Measurements from ENCODE around the gene C11orf65. TPM values are rescaled to one million over a fixed set of nuclear protein-coding genes. Genes with fewer than 3 reads are reported as not detected.
"Not testable (repeated sequence)": the region's sequence is repeated elsewhere in the genome, so short reads cannot be mapped to it uniquely, and the experiment has no call there.

Gene C11orf65
- total RNA-seq, 2 experiments from 2014 or later: 0.57 to 0.80 TPM

- Mint-ChIP-seq H3K27ac (no peak overlapping the region), H3K4me3 (no peak overlapping the region), H3K9me3 (peaks cover 1% of the 10 kb centered on the region), H3K4me1 (no peaks in the 10 kb centered on the region), H3K27me3 (no peaks in the 10 kb centered on the region), H3K36me3 (no peaks in the 10 kb centered on the region)
- DNase-seq (no peak), ATAC-seq (ENCODE audit: low read depth) (no peak)
- POLR2A ChIA-PET: no interaction called here
Measured at GRCh38 chr11:108436594-108436993, 30.7 kb downstream of the C11orf65 start.

- ATAC-seq (ENCODE audit: low read depth): no peak
Measured at GRCh38 chr11:108435066-108435465, 32.3 kb downstream of the C11orf65 start.

GRCh38 chr11:108432783-108433182, 34.5 kb downstream of the C11orf65 start:
- Mint-ChIP-seq H3K27ac (no peak overlapping the region), H3K4me3 (no peak overlapping the region), H3K9me3 (peaks cover 2% of the 10 kb centered on the region), H3K27me3 (no peaks in the 10 kb centered on the region), H3K4me1 (no peaks in the 10 kb centered on the region), H3K36me3 (no peaks in the 10 kb centered on the region)
- POLR2A ChIA-PET: no interaction called here
- no peak for ATAC-seq (ENCODE audit: low read depth)
- DNase-seq: no peak

More at GRCh38 chr11:108435066-108435465, 32.3 kb downstream of the C11orf65 start:
- H3K27ac Mint-ChIP-seq: no peak overlapping the region
- DNase-seq: no peak
- H3K4me1 Mint-ChIP-seq: no peaks in the 10 kb centered on the region
- no peaks in the 10 kb centered on the region for H3K36me3 Mint-ChIP-seq
- POLR2A ChIA-PET: no interaction called here
- H3K9me3 Mint-ChIP-seq: no peaks in the 10 kb centered on the region
- no peaks in the 10 kb centered on the region for H3K27me3 Mint-ChIP-seq
- no peak overlapping the region for H3K4me3 Mint-ChIP-seq

GRCh38 chr11:108431997-108432396, 35.3 kb downstream of the C11orf65 start:
- Mint-ChIP-seq H3K36me3 (no peaks in the 10 kb centered on the region), H3K27me3 (no peaks in the 10 kb centered on the region), H3K9me3 (peaks cover 4% of the 10 kb centered on the region), H3K4me3 (no peak overlapping the region), H3K4me1 (no peaks in the 10 kb centered on the region), H3K27ac (no peak overlapping the region)
- POLR2A ChIA-PET: no interaction called here
- ATAC-seq (ENCODE audit: low read depth) (no peak), DNase-seq (no peak)

- H3K4me1 Mint-ChIP-seq: no peaks in the 10 kb centered on the region
- H3K4me3 Mint-ChIP-seq: no peak overlapping the region
- no peaks in the 10 kb centered on the region for H3K27me3 Mint-ChIP-seq
- ATAC-seq (ENCODE audit: low read depth) (no peak), DNase-seq (no peak)
- no peaks in the 10 kb centered on the region for H3K36me3 Mint-ChIP-seq
- no peak overlapping the region for H3K27ac Mint-ChIP-seq
- POLR2A ChIA-PET: no interaction called here
- H3K9me3 Mint-ChIP-seq: peaks cover 8% of the 10 kb centered on the region
Measured at GRCh38 chr11:108431370-108431769, 36.0 kb downstream of the C11orf65 start.

GRCh38 chr11:108417551-108417950, 49.8 kb downstream of the C11orf65 start:
- H3K4me1 Mint-ChIP-seq; H3K27me3 Mint-ChIP-seq; DNase-seq; H3K36me3 Mint-ChIP-seq; POLR2A ChIA-PET; H3K27ac Mint-ChIP-seq; ATAC-seq (ENCODE audit: low read depth); H3K9me3 Mint-ChIP-seq; H3K4me3 Mint-ChIP-seq: not testable (repeated sequence)

- POLR2A ChIA-PET: no interaction called here
- no peak for DNase-seq
- Mint-ChIP-seq H3K9me3 (peaks cover 4% of the 10 kb centered on the region), H3K27ac (no peak overlapping the region), H3K4me1 (no peaks in the 10 kb centered on the region), H3K36me3 (peaks cover 2% of the 10 kb centered on the region), H3K4me3 (no peak overlapping the region), H3K27me3 (no peaks in the 10 kb centered on the region)
- no peak for ATAC-seq (ENCODE audit: low read depth)
Measured at GRCh38 chr11:108414958-108415357, 52.4 kb downstream of the C11orf65 start.

GRCh38 chr11:108405706-108406105, 61.6 kb downstream of the C11orf65 start:
- no peak overlapping the region for H3K27ac Mint-ChIP-seq
- H3K27me3 Mint-ChIP-seq: no peaks in the 10 kb centered on the region
- POLR2A ChIA-PET: no interaction called here
- H3K9me3 Mint-ChIP-seq: peaks cover 1% of the 10 kb centered on the region
- no peaks in the 10 kb centered on the region for H3K36me3 Mint-ChIP-seq
- H3K4me1 Mint-ChIP-seq: no peaks in the 10 kb centered on the region
- H3K4me3 Mint-ChIP-seq: no peak overlapping the region
- ATAC-seq (ENCODE audit: low read depth) (no peak), DNase-seq (no peak)

GRCh38 chr11:108403052-108403451, 64.3 kb downstream of the C11orf65 start:
- ATAC-seq (ENCODE audit: low read depth): no peak
- no peak overlapping the region for H3K27ac Mint-ChIP-seq

GRCh38 chr11:108402241-108402640, 65.1 kb downstream of the C11orf65 start:
- DNase-seq: no peak
- POLR2A ChIA-PET: no interaction called here

More at GRCh38 chr11:108403052-108403451, 64.3 kb downstream of the C11orf65 start:
- H3K36me3 Mint-ChIP-seq: no peaks in the 10 kb centered on the region
- POLR2A ChIA-PET: no interaction called here
- H3K4me3 Mint-ChIP-seq: no peak overlapping the region
- H3K4me1 Mint-ChIP-seq: no peaks in the 10 kb centered on the region
- peaks cover 1% of the 10 kb centered on the region for H3K9me3 Mint-ChIP-seq
- no peaks in the 10 kb centered on the region for H3K27me3 Mint-ChIP-seq
- DNase-seq: no peak

GRCh38 chr11:108398439-108398838, 68.9 kb downstream of the C11orf65 start:
- ATAC-seq (ENCODE audit: low read depth): no peak
- H3K4me1 Mint-ChIP-seq: no peaks in the 10 kb centered on the region

More at GRCh38 chr11:108402241-108402640, 65.1 kb downstream of the C11orf65 start:
- no peak for ATAC-seq (ENCODE audit: low read depth)
- no peaks in the 10 kb centered on the region for H3K36me3 Mint-ChIP-seq
- no peaks in the 10 kb centered on the region for H3K4me1 Mint-ChIP-seq
- no peaks in the 10 kb centered on the region for H3K27me3 Mint-ChIP-seq
- H3K4me3 Mint-ChIP-seq: no peak overlapping the region
- H3K27ac Mint-ChIP-seq: no peak overlapping the region
- peaks cover 1% of the 10 kb centered on the region for H3K9me3 Mint-ChIP-seq

GRCh38 chr11:108396672-108397071, 70.7 kb downstream of the C11orf65 start:
- H3K36me3 Mint-ChIP-seq; H3K27me3 Mint-ChIP-seq; H3K4me1 Mint-ChIP-seq; H3K4me3 Mint-ChIP-seq; POLR2A ChIA-PET; H3K27ac Mint-ChIP-seq; H3K9me3 Mint-ChIP-seq; DNase-seq; ATAC-seq (ENCODE audit: low read depth): not testable (repeated sequence)

More at GRCh38 chr11:108398439-108398838, 68.9 kb downstream of the C11orf65 start:
- H3K27ac Mint-ChIP-seq: no peak overlapping the region
- peaks cover 3% of the 10 kb centered on the region for H3K27me3 Mint-ChIP-seq
- POLR2A ChIA-PET: no interaction called here
- H3K9me3 Mint-ChIP-seq: no peaks in the 10 kb centered on the region
- no peaks in the 10 kb centered on the region for H3K36me3 Mint-ChIP-seq
- no peak overlapping the region for H3K4me3 Mint-ChIP-seq
- DNase-seq: no peak

GRCh38 chr11:108394744-108395284, 72.5 kb downstream of the C11orf65 start:
- POLR2A ChIA-PET: no interaction called here
- no peaks in the 10 kb centered on the region for H3K36me3 Mint-ChIP-seq
- peaks cover 1% of the 10 kb centered on the region for H3K4me1 Mint-ChIP-seq
- no peak for ATAC-seq (ENCODE audit: low read depth)
- H3K27ac Mint-ChIP-seq: no peak overlapping the region
- H3K4me3 Mint-ChIP-seq: no peak overlapping the region
- DNase-seq: no peak
- no peaks in the 10 kb centered on the region for H3K9me3 Mint-ChIP-seq
- peaks cover 3% of the 10 kb centered on the region for H3K27me3 Mint-ChIP-seq

- no peak for ATAC-seq (ENCODE audit: low read depth)
- POLR2A ChIA-PET: no interaction called here
- no peaks in the 10 kb centered on the region for H3K9me3 Mint-ChIP-seq
- peaks cover 3% of the 10 kb centered on the region for H3K27me3 Mint-ChIP-seq
- H3K4me1 Mint-ChIP-seq: peaks cover 1% of the 10 kb centered on the region
- no peak for DNase-seq
- no peak overlapping the region for H3K4me3 Mint-ChIP-seq
- no peak overlapping the region for H3K27ac Mint-ChIP-seq
- no peaks in the 10 kb centered on the region for H3K36me3 Mint-ChIP-seq
Measured at GRCh38 chr11:108393046-108393445, 74.3 kb downstream of the C11orf65 start.

GRCh38 chr11:108392353-108392752, 75.0 kb downstream of the C11orf65 start:
- peaks cover 3% of the 10 kb centered on the region for H3K27me3 Mint-ChIP-seq
- no peaks in the 10 kb centered on the region for H3K36me3 Mint-ChIP-seq
- no peak overlapping the region for H3K4me3 Mint-ChIP-seq
- H3K4me1 Mint-ChIP-seq: peaks cover 1% of the 10 kb centered on the region
- DNase-seq (no peak), ATAC-seq (ENCODE audit: low read depth) (no peak)
- no peaks in the 10 kb centered on the region for H3K9me3 Mint-ChIP-seq
- H3K27ac Mint-ChIP-seq: no peak overlapping the region
- POLR2A ChIA-PET: interaction anchor here (0.6 kb wide), 1 partner anchor 566 kb away, joined by 3 read pairs; no protein-coding TSS in a partner anchor

All from activated naive CD8-positive, alpha-beta T cell treated with anti-CD3 and anti-CD28 coated beads, Interleukin-2, amount 10 ng/mL, durations not matched to agents 7 days and 5 days (primary cell).